ENCODE data around the gene CHTOP.

Gene CHTOP

GRCh38 chr1:153619171-153619570 is 14.7 kb upstream of the CHTOP start:
- DNase-seq (ENCODE audit: extremely low read depth, low read depth) = no peak
- TF ChIP-seq CTCF (IDR thresholded peaks at IDR 0.05; ENCODE audit: low read depth, low read length) = no peak

GRCh38 chr1:153623101-153623500 is 10.8 kb upstream of the CHTOP start:
- TF ChIP-seq CTCF (IDR thresholded peaks at IDR 0.05; ENCODE audit: low read depth, low read length) = no peak
- DNase-seq (ENCODE audit: extremely low read depth, low read depth) = no peak

- no peak for DNase-seq (ENCODE audit: extremely low read depth, low read depth)
- no peak for TF ChIP-seq CTCF (IDR thresholded peaks at IDR 0.05; ENCODE audit: low read depth, low read length)
Measured at GRCh38 chr1:153624965-153625611, 8.8 kb upstream of the CHTOP start.

GRCh38 chr1:153626477-153626903 is 7.4 kb upstream of the CHTOP start:
- TF ChIP-seq CTCF (IDR thresholded peaks at IDR 0.05; ENCODE audit: low read depth, low read length) = no peak
- no peak for DNase-seq (ENCODE audit: extremely low read depth, low read depth)

GRCh38 chr1:153626904-153627714 is 6.8 kb upstream of the CHTOP start, which contains the start of gene S100A13:
TSS of gene S100A13 (minus strand) at chr1:153627505. CDS start at chr1:153626472, 1,033 bp downstream.
- peak; percentile 86 for DNase-seq (ENCODE audit: extremely low read depth, low read depth)
- TF ChIP-seq CTCF (IDR thresholded peaks at IDR 0.05; ENCODE audit: low read depth, low read length) = peak; percentile 73

GRCh38 chr1:153627715-153628626 is 5.9 kb upstream of the CHTOP start, which contains the start of gene S100A1:
TSS of gene S100A1 (plus strand) at chr1:153628434. CDS start at chr1:153630522, 2,088 bp downstream.
- no peak for DNase-seq (ENCODE audit: extremely low read depth, low read depth)
- no peak for TF ChIP-seq CTCF (IDR thresholded peaks at IDR 0.05; ENCODE audit: low read depth, low read length)

All from AG09319 (cell line).